Endodermal cell (in vitro differentiated cells): ENCODE data around the gene GALNT7. TPM values are rescaled to one million over a fixed set of nuclear protein-coding genes. Genes with fewer than 3 reads are reported as not detected.

Source experiments
- DNase-seq: peaks from one replicate; pipeline ENCODE4 v3.0.0-alpha.2; 2017
- H3K27ac ChIP-seq: 2 replicates; pipeline ENCODE4 v1.5.1; 2013; ENCODE audit warnings: mild to moderate bottlenecking, low read depth, low read length, moderate library complexity
- H3K27me3 ChIP-seq: 2 replicates; pipeline ENCODE4 v1.6.1; 2013; ENCODE audit warnings: mild to moderate bottlenecking, low read length, moderate library complexity; ENCODE audit not compliant: insufficient read depth, control insufficient read depth, poor library complexity, severe bottlenecking
- H3K36me3 ChIP-seq: 2 replicates; pipeline ENCODE4 v1.7.0; 2013; ENCODE audit warnings: mild to moderate bottlenecking, low read length, moderate library complexity; ENCODE audit not compliant: control insufficient read depth, insufficient read depth
- H3K4me1 ChIP-seq: one replicate; pipeline ENCODE4 v1.7.0; 2013; ENCODE audit warnings: low read length; ENCODE audit not compliant: control insufficient read depth, insufficient read depth
- H3K4me3 ChIP-seq: 2 replicates; pipeline ENCODE4 v1.5.1; 2013; ENCODE audit warnings: mild to moderate bottlenecking, low read length, moderate library complexity
- H3K9ac ChIP-seq: 2 replicates; pipeline ENCODE4 v1.6.1; 2013; ENCODE audit warnings: mild to moderate bottlenecking, low read length, moderate library complexity; ENCODE audit not compliant: poor library complexity, severe bottlenecking; ENCODE audit errors: extremely low read depth
- H3K9me3 ChIP-seq: 2 replicates; pipeline ENCODE4 v1.6.1; 2013; ENCODE audit warnings: mild to moderate bottlenecking, low read length, moderate library complexity; ENCODE audit not compliant: control insufficient read depth
- H3K27ac Mint-ChIP-seq: 2 replicates; pipeline ENCODE4 v1.8.0; 2020; ENCODE audit warnings: mixed read lengths
- H3K27me3 Mint-ChIP-seq: 2 replicates; pipeline ENCODE4 v1.8.0; 2021; ENCODE audit warnings: mild to moderate bottlenecking, mixed read lengths; ENCODE audit not compliant: insufficient read depth
- H3K36me3 Mint-ChIP-seq: 2 replicates; pipeline ENCODE4 v1.8.0; 2020; ENCODE audit warnings: low read depth, mixed read lengths
- H3K4me1 Mint-ChIP-seq: 2 replicates; pipeline ENCODE4 v1.8.0; 2020; ENCODE audit warnings: mixed read lengths
- H3K4me3 Mint-ChIP-seq: 2 replicates; pipeline ENCODE4 v1.8.0; 2020; ENCODE audit warnings: mild to moderate bottlenecking, moderate library complexity, mixed read lengths
- H3K9me3 Mint-ChIP-seq: 2 replicates; pipeline ENCODE4 v1.8.0; 2020; ENCODE audit warnings: mild to moderate bottlenecking, mixed read lengths
- WGBS, 2 experiments: methylation state at CpG; one replicate each; pipeline versions ENCODE4 v1.1.5 to v1.1.7; 2013; ENCODE audit warnings: missing lambda C conversion rate in 2 of 2, mixed read lengths in 1 of 2; ENCODE audit not compliant: insufficient coverage in 1 of 2, insufficient read length in 1 of 2; 5-methylcytosine and 5-hydroxymethylcytosine counted together
- total RNA-seq, 2 donors: library from RNA; stranded (reverse); fragmentation: NEBNext Ultra II Directional in 1 of 2; extraction: Animal tissue kit (Norgen Biotek cat#: 25700) in 1 of 2; gene quantifications; 2 replicates in 1 of 2; 3 replicates in 1 of 2; pipeline ENCODE4 v1.2.1, GENCODE V29; 2021
- TF ChIP-seq, protein P1 (sequence below): fragments of 200-600 bp; sonication (generic); conservative IDR thresholded peaks from 2 replicates; pipeline ENCODE4 v1.5.0; 2021; ENCODE audit warnings: antibody characterized with exemption, mild to moderate bottlenecking

GALNT7 gene
- total RNA-seq, 2 donors from 2014 or later = 66.1 to 72.1 TPM

DNA sequence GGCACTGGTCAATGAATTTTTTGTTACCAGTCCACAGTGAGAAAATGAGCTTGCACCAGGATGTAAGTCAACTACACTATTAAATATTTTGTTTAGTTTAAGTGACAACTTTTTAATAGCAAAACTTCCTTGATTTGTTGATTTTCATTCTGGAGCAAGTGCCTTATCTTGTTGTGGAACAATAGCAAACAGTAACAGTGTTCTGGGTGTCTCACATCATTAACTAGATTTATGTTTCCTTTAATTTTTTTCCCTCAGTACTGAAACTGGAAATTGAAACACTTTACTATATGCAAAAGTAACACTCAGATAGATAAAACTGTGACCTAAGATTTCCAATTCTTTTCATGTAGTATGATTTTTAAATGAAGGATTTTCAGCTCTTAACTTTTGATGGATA is 80.1 kb downstream of the GALNT7 start:
- Mint-ChIP-seq H3K27me3 (no peaks in the 10 kb centered on the region), H3K36me3 (peaks cover 5% of the 10 kb centered on the region), H3K4me1 (peaks cover 20% of the 10 kb centered on the region), H3K27ac (no peak overlapping the region), H3K4me3 (no peak overlapping the region), H3K9me3 (no peaks in the 10 kb centered on the region)
- no peak for DNase-seq
- H3K4me1 ChIP-seq = no peaks in the 10 kb centered on the region
- H3K9ac ChIP-seq = no peak overlapping the region
- no peaks in the 10 kb centered on the region for H3K27me3 ChIP-seq
- no peaks in the 10 kb centered on the region for H3K9me3 ChIP-seq
- H3K36me3 ChIP-seq = peaks cover 4% of the 10 kb centered on the region
- H3K4me3 ChIP-seq = no peak overlapping the region
- no peak overlapping the region for H3K27ac ChIP-seq
- TF ChIP-seq, protein P1, sequence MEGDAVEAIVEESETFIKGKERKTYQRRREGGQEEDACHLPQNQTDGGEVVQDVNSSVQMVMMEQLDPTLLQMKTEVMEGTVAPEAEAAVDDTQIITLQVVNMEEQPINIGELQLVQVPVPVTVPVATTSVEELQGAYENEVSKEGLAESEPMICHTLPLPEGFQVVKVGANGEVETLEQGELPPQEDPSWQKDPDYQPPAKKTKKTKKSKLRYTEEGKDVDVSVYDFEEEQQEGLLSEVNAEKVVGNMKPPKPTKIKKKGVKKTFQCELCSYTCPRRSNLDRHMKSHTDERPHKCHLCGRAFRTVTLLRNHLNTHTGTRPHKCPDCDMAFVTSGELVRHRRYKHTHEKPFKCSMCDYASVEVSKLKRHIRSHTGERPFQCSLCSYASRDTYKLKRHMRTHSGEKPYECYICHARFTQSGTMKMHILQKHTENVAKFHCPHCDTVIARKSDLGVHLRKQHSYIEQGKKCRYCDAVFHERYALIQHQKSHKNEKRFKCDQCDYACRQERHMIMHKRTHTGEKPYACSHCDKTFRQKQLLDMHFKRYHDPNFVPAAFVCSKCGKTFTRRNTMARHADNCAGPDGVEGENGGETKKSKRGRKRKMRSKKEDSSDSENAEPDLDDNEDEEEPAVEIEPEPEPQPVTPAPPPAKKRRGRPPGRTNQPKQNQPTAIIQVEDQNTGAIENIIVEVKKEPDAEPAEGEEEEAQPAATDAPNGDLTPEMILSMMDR = no peak

DNA sequence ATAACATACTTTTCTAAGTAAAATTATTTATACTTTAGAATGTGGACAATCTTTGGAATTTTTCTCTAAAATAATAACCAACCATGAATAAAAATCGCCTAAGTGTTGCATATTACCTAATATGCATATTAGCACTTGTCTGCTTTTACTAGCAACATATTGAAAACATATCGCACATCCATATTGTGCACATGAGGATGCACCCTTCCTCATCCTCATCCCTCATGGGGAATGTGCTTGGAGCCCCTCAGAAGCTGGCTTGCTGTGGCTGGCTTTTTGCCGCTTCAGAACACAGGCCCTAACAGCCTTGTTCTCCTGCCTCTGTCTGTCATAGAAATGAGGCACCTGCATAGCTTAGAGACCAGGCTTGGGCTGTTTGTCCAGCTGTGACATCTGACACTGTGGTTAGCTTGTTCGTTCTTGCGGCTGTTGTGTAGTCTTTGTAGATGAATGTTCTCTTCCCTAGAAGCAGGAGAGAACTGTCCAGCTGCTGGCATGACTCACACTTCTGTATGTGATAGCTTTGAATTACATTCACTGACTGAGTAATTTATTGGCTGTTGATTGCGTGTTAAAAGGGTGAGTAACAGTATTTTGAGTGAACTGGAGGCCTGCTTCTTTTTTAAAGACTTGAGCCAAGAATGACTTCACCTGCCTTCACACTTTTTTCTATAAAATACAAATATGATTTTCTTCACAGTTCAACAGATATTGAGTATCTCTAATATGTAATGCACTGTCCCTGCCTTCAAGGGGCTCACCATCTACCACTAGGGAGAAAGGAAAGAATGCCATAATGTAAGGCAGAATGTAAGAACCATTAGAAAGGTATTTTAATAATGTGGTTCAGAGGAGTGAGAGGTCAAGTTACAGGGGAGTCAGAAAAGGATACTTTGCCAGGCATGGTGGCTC is 83.7 kb downstream of the GALNT7 start:
- TF ChIP-seq, protein P1 = no peak
- DNase-seq = no peak
- Mint-ChIP-seq H3K4me3 (no peak overlapping the region), H3K9me3 (no peaks in the 10 kb centered on the region), H3K27ac (no peak overlapping the region), H3K36me3 (peaks cover 5% of the 10 kb centered on the region), H3K4me1 (peaks cover 2% of the 10 kb centered on the region), H3K27me3 (no peaks in the 10 kb centered on the region)
- Histone ChIP-seq H3K9me3 (no peaks in the 10 kb centered on the region), H3K4me1 (no peaks in the 10 kb centered on the region), H3K27me3 (no peaks in the 10 kb centered on the region), H3K9ac (no peak overlapping the region), H3K36me3 (peaks cover 4% of the 10 kb centered on the region), H3K4me3 (no peak overlapping the region), H3K27ac (no peak overlapping the region)
- WGBS, 2 experiments = 93 to 97% methylated on average over 5 to 6 of the region's 6 CpGs

- Histone ChIP-seq H3K36me3 (peaks cover 4% of the 10 kb centered on the region), H3K4me1 (no peaks in the 10 kb centered on the region), H3K27me3 (no peaks in the 10 kb centered on the region), H3K4me3 (no peak overlapping the region), H3K9ac (no peak overlapping the region), H3K27ac (no peak overlapping the region), H3K9me3 (no peaks in the 10 kb centered on the region)
- H3K9me3 Mint-ChIP-seq = no peaks in the 10 kb centered on the region
- H3K27ac Mint-ChIP-seq = no peak overlapping the region
- no peaks in the 10 kb centered on the region for H3K36me3 Mint-ChIP-seq
- no peak for DNase-seq
- no peaks in the 10 kb centered on the region for H3K27me3 Mint-ChIP-seq
- peaks cover 5% of the 10 kb centered on the region for H3K4me1 Mint-ChIP-seq
- WGBS, 2 experiments = 92 to 95% methylated on average over 2 of the region's 2 CpGs
- no peak overlapping the region for H3K4me3 Mint-ChIP-seq
- TF ChIP-seq, protein P1 = no peak
These were observed 85.0 kb downstream of the GALNT7 start for GRCh38 chr4:173253561-173253960.
